ENCODE data around the gene ELP2. TPM values are rescaled to one million over a fixed set of nuclear protein-coding genes. Genes with fewer than 3 reads are reported as not detected.
"Not testable (repeated sequence)": the region's sequence is repeated elsewhere in the genome, so short reads cannot be mapped to it uniquely, and the experiment has no call there.

Gene ELP2
- total RNA-seq, 4 donors from 2014 or later = 58.6 to 197 (median 73.2) TPM

DNA sequence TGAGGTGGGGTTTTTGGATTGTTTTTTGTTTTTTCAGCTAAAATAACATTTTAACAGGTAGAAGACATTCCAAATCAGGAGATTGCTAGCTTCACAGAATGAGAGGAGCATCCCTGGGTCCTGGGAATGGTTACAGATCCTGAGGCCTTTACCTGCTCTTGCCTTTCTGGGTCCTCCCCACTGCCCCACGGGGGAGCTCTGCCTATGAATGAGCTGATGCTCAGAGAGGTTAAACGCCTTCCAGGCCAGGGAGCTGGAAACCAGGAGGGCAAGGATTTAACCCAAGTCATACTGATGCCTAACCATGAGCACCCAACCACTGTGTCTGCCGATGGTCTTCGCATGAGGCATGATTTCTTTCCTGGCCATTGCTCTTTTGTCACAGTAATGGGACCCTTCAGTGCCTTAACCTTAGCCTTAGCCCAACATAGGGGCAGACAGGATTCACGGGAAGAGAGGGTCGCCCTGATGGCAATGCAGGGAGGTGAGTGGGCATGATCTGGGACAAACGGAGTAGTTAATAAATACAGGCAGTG, 73.7 kb downstream of the ELP2 start:
- WGBS = 83% methylated on average over 7 of the region's 7 CpGs
- no peak for DNase-seq (ENCODE audit: low spot score in 2 of 2)
- Histone ChIP-seq H3K36me3 (no peaks in the 10 kb centered on the region), H3K9me3 (no peaks in the 10 kb centered on the region), H3K27ac (no peak overlapping the region), H3K27me3 (no peaks in the 10 kb centered on the region), H3K4me3 (no peak overlapping the region), H3K4me1 (no peaks in the 10 kb centered on the region)
- TF ChIP-seq EP300 (IDR thresholded peaks at IDR 0.05) = no peak
- TF ChIP-seq POLR2A (IDR thresholded peaks at IDR 0.05) = no peak
- TF ChIP-seq POLR2AphosphoS5 (IDR thresholded peaks at IDR 0.05) = no peak
- TF ChIP-seq, protein P1, sequence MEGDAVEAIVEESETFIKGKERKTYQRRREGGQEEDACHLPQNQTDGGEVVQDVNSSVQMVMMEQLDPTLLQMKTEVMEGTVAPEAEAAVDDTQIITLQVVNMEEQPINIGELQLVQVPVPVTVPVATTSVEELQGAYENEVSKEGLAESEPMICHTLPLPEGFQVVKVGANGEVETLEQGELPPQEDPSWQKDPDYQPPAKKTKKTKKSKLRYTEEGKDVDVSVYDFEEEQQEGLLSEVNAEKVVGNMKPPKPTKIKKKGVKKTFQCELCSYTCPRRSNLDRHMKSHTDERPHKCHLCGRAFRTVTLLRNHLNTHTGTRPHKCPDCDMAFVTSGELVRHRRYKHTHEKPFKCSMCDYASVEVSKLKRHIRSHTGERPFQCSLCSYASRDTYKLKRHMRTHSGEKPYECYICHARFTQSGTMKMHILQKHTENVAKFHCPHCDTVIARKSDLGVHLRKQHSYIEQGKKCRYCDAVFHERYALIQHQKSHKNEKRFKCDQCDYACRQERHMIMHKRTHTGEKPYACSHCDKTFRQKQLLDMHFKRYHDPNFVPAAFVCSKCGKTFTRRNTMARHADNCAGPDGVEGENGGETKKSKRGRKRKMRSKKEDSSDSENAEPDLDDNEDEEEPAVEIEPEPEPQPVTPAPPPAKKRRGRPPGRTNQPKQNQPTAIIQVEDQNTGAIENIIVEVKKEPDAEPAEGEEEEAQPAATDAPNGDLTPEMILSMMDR (IDR thresholded peaks at IDR 0.05) = no peak

DNA sequence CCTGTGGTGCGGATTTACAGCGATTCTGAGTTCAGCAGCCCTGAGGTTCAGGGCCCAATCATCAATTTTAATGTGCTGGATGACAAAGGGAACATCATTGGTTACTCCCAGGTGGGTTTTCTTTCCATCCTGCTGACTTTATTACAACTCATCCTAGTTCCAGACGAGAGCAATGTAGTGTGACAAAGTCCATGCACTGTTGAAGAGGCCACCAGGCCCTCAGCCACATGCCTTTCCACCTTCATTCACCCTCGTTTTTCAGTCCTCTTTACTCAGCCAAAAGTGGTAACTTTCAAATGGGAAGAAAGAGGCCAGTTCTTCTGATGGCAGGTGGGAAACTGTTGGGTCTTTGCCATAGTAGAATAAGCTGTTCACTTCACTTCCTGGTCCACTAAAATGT, 75.5 kb downstream of the ELP2 start:
- Histone ChIP-seq H3K4me1 (no peaks in the 10 kb centered on the region), H3K27me3 (no peaks in the 10 kb centered on the region), H3K9me3 (no peaks in the 10 kb centered on the region), H3K4me3 (no peak overlapping the region), H3K27ac (no peak overlapping the region), H3K36me3 (no peaks in the 10 kb centered on the region)
- TF ChIP-seq, protein P1 (IDR thresholded peaks at IDR 0.05) = no peak
- TF ChIP-seq POLR2AphosphoS5 (IDR thresholded peaks at IDR 0.05) = no peak
- TF ChIP-seq POLR2A (IDR thresholded peaks at IDR 0.05) = no peak
- TF ChIP-seq EP300 (IDR thresholded peaks at IDR 0.05) = no peak
- DNase-seq (ENCODE audit: low spot score in 2 of 2) = no peak
- WGBS = 88% methylated on average over 4 of the region's 4 CpGs

DNA sequence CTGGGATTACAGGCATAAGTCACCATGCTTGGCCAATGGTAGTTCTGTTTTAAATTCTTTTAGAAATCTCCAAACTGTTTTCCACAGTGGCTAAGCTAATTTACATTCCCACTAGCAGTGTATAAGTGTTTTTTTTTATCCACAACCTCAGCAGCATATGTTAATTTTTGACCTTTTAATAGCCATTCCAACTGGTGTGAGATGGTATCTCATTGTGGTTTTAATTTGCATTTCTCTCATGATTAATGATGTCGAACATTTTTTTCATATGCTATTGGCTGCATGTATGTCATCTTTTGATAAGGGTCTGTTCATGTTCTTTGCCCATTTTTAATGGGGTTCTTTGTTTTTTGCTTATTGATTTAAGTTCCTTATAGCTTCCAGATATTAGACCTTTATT, 77.6 kb downstream of the ELP2 start:
- no peaks in the 10 kb centered on the region for H3K27me3 ChIP-seq
- H3K27ac ChIP-seq = no peak overlapping the region
- no peaks in the 10 kb centered on the region for H3K9me3 ChIP-seq
- peaks cover 10% of the 10 kb centered on the region for H3K4me1 ChIP-seq
- DNase-seq (ENCODE audit: low spot score in 2 of 2) = no peak
- TF ChIP-seq POLR2AphosphoS5 (IDR thresholded peaks at IDR 0.05) (no peak), POLR2A (IDR thresholded peaks at IDR 0.05) (no peak), EP300 (IDR thresholded peaks at IDR 0.05) (no peak)
- TF ChIP-seq, protein P1 (IDR thresholded peaks at IDR 0.05) = no peak
- H3K4me3 ChIP-seq = no peak overlapping the region
- 87% methylated on average over 1 of the region's 1 CpG for whole genome bisulfite sequencing
- no peaks in the 10 kb centered on the region for H3K36me3 ChIP-seq

DNA sequence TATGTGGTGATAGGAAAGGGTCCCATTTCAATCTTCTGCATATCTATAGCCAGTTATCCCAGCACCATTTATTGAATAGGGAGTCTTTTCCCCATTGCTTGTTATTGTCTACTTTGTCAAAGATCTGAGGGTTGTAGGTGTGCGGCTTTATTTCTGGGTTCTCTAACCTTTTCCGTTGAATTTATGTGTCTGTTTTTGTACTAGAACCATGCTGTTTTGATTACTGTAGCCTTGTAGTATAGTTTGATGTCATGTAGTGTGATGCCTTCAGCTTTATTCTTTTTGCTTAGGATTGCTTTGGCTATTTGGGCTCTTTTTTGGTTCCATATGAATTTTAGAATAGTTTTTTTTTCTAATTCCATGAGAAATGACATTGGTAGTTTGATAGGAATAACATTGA, 78.3 kb downstream of the ELP2 start:
- H3K27me3 ChIP-seq; H3K27ac ChIP-seq; H3K4me3 ChIP-seq; H3K36me3 ChIP-seq; H3K9me3 ChIP-seq; DNase-seq (ENCODE audit: low spot score in 2 of 2): not testable (repeated sequence)
- peaks cover 13% of the 10 kb centered on the region for H3K4me1 ChIP-seq
- WGBS = 95% methylated on average over 2 of the region's 2 CpGs

DNA sequence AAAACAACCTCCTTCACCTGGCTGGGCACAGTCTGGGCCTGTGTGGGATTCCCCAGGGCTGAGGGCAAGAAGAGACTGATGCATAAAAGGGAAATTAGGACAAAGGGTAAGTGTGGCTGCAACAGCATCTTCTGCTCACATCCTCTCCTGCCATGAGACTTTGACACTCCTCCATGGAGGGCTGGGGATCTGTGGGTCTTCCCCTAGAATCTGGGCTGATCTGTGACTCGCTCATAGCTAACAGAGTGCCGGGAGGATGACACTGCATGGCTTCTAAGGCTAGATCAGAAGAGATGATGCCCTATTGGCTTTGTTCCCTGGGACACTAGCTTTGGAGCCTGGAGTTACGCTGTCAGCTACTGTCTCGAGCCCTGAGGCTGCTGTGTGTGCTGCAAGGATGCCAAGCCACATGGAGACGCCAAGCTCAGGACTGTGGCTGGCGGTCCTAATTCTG, 81.9 kb downstream of the ELP2 start:
- Histone ChIP-seq H3K9me3 (no peaks in the 10 kb centered on the region), H3K36me3 (no peaks in the 10 kb centered on the region), H3K27me3 (no peaks in the 10 kb centered on the region), H3K4me1 (peaks cover 15% of the 10 kb centered on the region), H3K4me3 (no peak overlapping the region), H3K27ac (no peak overlapping the region)
- 93% methylated on average over 5 of the region's 6 CpGs for WGBS
- TF ChIP-seq POLR2AphosphoS5 (IDR thresholded peaks at IDR 0.05) = no peak
- TF ChIP-seq POLR2A (IDR thresholded peaks at IDR 0.05) = no peak
- TF ChIP-seq, protein P1 (IDR thresholded peaks at IDR 0.05) = no peak
- no peak for TF ChIP-seq EP300 (IDR thresholded peaks at IDR 0.05)
- no peak for DNase-seq (ENCODE audit: low spot score in 2 of 2)

All from suprapubic skin (tissue), 4 donors.